GM19351 (cell line): ENCODE data around the gene ANXA6.
"Not testable (repeated sequence)": the region's sequence is repeated elsewhere in the genome, so short reads cannot be mapped to it uniquely, and the experiment has no call there.

Experiments
- ATAC-seq: cut with Tn5 transposase; IDR thresholded peaks from one replicate; pipeline ENCODE4 v1.9.1; 2021; ENCODE audit warnings: mild to moderate bottlenecking, moderate library complexity; ENCODE audit not compliant: unreplicated experiment

The ANXA6 gene

DNA sequence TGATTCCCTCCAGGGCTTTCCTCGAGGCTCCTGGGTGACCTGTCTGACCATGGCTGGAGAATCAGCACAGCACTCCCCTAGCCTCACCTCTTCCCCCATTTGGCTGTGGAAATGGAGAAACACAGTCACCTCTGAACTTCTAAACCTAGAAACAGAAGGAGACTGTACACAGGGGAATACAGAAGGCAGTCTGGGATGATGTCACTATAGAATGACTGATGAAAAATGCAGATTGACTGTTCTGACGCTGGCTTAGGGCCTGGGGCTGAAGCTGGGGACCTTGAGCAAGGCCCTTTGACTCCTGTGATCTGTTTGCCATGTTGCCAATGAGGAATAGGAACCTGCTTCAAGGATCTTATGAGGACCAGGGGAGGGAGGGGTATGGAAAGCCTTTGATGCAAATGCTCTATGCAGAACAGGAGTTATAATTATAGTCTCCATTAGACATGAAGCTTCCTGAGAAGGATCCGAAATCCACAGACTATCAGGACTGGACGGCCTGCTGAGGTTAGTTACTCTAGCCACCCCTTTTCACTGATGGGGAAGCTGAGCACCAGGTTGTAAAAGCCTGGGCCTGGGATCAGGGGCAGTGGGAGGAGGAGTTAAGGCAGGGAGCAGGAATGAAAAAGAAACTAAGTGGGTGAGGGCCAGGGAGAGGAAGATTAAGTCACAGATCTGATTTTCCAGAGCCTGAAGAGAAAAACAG is 24.4 kb upstream of the ANXA6 start:
- no peak for ATAC-seq

- ATAC-seq, result no peak
Observed at GRCh38 chr5:151180291-151180690, 22.7 kb upstream of the ANXA6 start.

GRCh38 chr5:151179489-151179840 is 21.9 kb upstream of the ANXA6 start:
- ATAC-seq, result no peak

DNA sequence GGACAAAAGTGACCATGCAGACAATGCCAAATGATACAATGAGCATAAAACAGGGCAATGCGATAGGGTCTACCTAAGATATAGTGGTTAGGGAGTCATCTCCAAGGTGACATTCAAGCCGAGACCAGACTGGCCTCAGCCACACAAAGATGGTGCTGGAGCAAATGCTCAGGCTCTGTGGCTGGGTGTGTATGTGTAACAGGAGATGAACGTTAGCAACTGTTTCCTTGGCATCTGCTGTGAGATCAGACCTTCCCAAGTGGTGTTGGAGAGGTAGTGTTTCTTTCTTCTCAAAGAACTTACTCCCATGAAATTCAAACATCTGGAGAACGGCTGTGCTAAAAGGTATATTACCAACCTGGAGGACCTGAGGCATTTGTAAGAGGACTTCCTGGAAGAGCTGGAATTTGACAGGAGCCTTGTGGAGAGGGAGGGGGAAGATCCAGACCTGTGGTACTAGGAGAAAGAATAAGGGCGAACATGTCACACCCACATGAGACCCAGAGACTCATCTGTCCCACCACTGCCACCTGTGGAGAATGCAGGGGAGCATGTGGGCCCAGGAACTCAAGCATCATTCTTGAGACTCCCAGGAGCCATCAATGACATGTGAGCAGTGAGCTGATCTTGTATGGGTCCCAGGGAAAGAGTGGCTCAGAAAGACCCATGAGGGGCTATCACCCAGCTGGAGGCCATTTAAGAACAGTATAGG is 21.4 kb upstream of the ANXA6 start:
- no peak for ATAC-seq

DNA sequence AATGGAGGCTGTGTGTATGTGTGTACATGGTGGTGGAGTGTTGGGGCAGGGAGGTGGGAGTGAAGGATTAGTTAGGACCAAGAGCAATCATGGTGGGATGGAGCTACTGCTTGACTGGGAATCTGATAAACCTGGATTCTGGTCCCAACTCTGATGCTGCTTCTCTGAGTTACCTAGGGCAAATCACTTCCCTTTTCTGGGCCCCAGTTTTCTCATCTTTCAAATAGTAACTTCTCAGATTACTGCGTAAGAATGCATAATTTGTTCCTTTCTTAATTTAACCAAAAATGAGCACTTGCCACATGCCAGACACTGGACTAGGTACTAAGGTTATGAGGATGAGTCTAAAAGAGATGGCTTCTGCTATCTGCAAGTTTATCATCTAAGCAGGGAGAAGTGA is 20.8 kb upstream of the ANXA6 start:
- no peak for ATAC-seq

GRCh38 chr5:151176268-151176667 is 18.7 kb upstream of the ANXA6 start:
- ATAC-seq, result not testable (repeated sequence)

GRCh38 chr5:151174612-151175101 is 17.1 kb upstream of the ANXA6 start:
- ATAC-seq, result no peak

- ATAC-seq, result no peak
Observed at GRCh38 chr5:151173711-151174611, 16.4 kb upstream of the ANXA6 start.

DNA sequence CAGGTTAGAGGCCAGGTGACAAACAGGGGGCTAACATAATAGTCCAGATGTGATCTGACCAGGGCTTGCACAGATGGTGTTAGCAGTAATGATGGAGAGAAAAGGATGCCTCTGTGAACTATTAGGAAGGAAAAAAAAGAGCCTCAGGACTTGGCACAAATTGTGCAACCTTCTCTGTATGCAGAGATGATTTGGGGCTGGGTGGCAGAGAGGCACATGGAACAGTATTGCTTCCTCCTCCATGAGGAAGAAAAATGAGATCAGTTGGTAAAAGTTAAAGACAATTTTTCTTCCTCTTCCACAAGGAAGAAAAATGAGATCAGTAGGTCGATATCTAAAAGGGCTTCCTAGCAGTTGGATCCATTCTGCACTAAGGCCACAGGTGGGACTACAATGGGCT is 13.9 kb upstream of the ANXA6 start:
- ATAC-seq, result no peak

DNA sequence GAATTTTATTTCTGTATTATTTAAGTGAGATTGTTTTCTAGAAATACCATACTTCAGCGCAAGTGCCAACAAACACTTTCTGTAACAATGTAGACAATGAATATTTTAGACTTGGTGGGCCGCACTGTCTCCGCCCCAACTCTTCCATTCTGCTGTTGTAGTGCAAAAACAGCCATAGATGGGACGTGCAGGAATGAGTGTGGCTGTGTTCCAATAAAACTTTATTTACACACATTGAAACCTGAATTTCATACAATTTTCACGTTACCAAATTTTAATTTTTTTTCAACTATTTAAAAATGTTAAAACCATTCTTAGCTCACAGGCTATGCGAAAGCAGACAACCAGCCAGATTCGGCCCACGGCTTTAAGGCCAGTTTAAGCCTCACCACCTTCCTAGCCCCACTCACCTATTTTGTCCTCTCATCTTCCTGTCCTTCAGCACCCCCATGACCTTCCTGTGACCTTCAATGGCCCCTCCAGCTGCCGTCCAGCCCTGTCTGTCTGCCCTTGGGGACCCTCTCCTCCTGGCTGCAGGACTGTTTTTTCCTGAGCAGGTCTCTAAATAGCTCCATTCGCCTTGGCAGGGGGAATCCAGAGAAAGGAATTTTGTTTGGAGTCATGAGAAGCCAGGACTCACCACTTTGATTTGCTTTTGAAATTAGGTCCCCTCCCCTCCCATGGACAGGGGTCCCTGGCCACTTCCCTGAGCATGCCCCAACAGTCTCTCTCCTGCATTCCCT is 11.2 kb upstream of the ANXA6 start:
- no peak for ATAC-seq

GRCh38 chr5:151167022-151167421 is 9.4 kb upstream of the ANXA6 start:
- no peak for ATAC-seq

- ATAC-seq, result peak; percentile 90
Observed at GRCh38 chr5:151164687-151165392, 7.3 kb upstream of the ANXA6 start.

DNA sequence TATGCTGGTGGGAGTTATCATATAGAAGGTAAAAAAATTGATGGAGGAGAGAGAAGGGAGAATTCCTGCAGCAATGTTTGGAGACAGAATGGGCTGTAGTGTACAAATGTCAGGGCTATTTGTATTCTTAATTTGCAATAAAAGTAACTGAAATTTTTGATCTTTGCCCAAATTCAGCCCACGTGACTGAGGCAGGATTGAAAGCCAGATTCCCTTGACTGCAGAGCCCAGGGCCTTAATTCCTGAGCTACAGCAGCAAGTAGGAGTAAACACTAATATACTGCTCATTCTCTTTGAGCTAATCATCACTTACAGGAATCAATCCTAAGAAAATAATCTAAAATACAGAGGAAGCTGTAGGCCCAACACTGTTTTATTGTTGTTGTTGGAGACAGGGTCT is 5.2 kb upstream of the ANXA6 start:
- no peak for ATAC-seq

DNA sequence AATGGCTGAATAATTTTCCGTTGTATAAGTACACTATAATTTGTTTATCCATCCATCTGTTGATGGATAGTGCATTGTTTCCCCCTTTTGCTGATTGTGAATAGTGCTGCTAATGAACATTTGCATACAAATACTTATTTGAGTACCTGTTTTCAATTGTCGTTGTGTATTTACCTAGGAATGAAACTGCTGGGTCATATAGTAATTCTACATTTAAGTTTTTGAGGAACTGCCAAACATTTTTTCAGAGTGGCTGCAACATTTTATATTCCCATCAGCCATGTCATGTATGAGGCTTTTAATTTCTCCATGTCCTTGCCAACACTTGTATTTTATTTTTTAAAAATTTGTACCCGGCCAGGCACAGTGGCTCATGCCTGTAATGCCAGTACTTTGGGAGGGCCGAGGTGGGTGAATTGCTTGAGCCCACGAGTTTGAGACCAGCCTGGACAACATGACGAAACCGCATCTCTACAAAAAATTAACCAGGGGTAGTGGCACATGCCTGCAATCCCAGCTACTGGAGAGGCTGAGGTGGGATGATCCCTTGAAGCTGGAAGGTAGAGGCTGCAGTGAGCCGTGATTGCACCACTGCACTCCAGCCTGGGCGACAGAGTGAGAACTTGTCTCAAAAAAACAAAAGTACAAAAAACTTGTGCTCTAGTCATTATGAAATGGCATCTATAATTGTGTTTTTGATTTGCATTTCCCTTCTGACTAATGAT is 2.2 kb upstream of the ANXA6 start:
- peak; percentile 24 for ATAC-seq

- no peak for ATAC-seq
Observed at GRCh38 chr5:151158287-151158661, 695 bp upstream of the ANXA6 start.

GRCh38 chr5:151156507-151157420 is 815 bp downstream of the ANXA6 start:
- ATAC-seq, result peak; percentile 19

DNA sequence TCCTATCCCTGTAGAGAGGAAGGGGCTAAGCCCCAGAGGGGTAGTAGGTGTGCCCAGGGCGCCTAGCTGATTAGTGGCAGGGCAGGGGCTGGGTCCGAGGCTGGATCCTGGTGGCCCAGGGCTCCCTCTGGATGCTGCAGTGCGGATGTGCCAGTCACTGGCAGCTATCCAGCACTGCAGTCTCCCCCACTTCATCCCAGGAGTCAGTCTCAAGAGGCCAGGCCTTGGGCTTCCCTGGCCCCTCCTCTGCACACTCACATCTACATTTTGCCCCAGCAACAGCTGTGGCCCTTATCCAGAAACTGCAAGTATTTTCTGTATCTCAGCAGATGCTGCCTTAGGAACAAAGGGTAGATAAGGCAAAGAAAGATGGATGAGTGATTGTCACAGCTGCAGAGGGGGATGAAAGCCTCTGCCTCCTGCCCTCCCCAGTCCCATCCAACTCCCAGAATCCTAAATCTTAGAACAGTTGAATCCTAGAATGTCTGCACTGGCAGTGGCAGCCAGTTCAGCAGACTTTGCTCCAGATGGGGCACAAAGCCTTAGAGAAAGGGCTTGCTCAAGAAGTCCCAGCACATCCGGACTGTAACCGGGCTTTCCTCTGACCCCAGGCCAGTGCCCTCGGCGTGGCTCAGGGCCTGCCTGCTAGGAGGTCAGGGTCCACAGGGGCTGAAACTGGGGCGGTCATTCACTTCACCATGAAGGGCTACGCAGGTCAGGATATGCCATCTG is 1.6 kb downstream of the ANXA6 start:
- ATAC-seq, result peak; percentile 17
